Activated CD4-positive, alpha-beta T cell treated with anti-CD3 and anti-CD28 coated beads for 1 hour (primary cell): Measurements from ENCODE around the gene HUS1.
A peak's percentile ranks its signal among the peaks of the same experiment; 100 is the strongest.
"Not testable (repeated sequence)": the region's sequence is repeated elsewhere in the genome, so short reads cannot be mapped to it uniquely, and the experiment has no call there.

Experiments used
- DNase-seq: peaks from one replicate; pipeline ENCODE4 v3.0.0-alpha.2; 2020

The HUS1 gene

GRCh38 chr7:47979145-47979831, at the start of gene HUS1:
Gene HUS1 (minus strand): TSS chr7:47979615. CDS start chr7:47979519, 96 bp downstream.
- DNase-seq, result peak; percentile 88

GRCh38 chr7:48028938-48029337, 49.5 kb upstream of the HUS1 start, which contains the start of gene SUN3:
Gene SUN3 (minus strand): TSS chr7:48029107. CDS start chr7:48028938, 169 bp downstream.
- no peak for DNase-seq

DNA sequence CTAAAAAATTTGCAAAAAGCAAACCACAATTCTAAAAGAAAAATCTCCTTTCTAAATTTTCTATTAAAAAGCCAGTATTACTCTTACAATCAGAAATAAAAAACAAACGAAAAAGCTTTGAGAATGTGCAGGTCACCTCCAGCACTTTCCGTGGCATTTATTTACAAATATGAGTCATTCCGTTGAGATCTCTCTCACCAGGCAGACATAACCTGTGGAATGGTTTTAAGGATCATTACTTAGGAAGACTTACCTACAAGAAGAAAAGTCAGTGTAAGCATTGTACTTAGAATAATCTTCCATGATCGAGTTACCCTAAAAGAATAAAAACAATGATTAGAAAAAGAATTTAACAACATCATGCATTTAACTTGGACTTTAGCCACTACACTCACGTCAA, 46.2 kb upstream of the HUS1 start:
- DNase-seq, result no peak

- DNase-seq, result no peak
Observed at GRCh38 chr7:48017674-48018073, 38.3 kb upstream of the HUS1 start.

DNA sequence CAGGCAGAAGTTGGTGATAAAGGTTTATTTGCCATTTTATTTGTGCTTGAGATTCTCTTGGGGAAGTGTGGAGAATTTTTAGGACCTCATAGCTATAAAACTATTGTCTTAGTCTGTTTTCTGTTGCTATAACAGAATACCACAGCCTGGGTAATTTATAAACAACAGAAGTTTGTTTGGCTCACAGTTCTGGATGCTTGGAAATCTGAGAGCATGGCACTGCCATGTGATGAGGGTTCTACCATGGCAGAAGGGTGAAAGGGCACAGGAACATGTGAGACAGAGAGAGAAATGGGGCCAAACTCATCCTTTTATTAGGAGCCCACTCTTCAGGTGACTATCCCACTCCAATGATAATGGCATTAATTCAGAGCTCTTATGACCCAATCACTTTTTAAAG, 37.2 kb upstream of the HUS1 start:
- no peak for DNase-seq

DNA sequence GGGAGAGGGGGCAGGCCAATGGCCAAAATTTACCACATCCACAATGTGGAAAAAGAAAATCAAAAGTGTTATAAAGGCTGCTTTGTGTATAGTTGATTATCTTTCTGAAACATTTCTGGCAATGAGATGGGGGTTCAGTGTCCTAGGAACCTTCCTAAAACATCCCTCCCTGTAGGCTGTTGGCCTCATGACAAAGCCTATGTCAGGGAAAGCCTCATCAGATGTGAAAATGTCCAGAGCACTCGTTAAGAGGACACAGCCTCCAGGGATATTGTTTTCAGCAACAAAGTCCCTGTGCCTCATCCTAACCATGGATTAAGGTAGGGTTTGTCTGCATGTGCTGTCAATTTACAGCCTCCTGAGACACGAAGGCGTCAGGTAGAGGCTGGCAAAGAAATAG, 32.5 kb upstream of the HUS1 start:
- no peak for DNase-seq

GRCh38 chr7:48011323-48011722, 31.9 kb upstream of the HUS1 start:
- DNase-seq, result no peak

DNA sequence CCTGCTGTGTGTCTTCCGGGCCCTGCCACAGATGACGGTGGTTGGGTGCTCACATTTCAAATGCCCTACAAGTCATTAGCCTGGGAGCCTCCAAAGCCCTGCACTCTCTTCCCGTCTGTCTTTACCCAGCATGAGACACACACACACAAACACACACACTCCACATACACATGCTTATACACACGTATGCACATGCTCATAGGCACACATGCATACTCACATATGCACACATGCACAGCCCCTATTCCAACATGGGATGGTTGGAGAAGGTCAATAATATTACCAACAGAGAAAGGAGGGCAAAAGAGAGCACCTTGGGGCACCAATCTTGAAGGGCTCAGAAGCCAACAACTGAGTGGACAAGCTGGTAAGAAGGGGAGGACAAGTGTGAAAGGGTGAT, 30.5 kb upstream of the HUS1 start:
- no peak for DNase-seq

- DNase-seq, result no peak
Observed at GRCh38 chr7:48009257-48009656, 29.8 kb upstream of the HUS1 start.

DNA sequence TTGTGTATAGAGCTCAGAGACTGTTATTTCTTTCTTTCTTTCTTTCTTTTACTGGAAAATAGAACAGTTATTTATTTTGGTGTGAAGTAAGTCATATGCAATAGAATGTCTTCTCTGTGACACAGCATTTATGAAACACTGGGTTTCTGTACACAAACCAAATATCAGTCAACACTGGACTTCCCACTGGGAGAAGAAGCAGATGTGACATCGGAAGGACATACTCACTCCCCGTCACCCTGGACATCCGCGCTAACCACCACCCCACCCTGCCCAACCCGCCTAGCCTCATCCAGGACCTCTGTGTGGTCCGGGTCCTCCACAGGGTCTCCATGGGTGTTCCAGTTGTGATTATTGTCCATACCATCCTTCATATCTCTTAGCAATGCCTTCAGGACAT, 27.5 kb upstream of the HUS1 start:
- no peak for DNase-seq

GRCh38 chr7:48004638-48005037, 25.2 kb upstream of the HUS1 start:
- no peak for DNase-seq

- DNase-seq, result no peak
Observed at GRCh38 chr7:48004032-48004431, 24.6 kb upstream of the HUS1 start.

DNA sequence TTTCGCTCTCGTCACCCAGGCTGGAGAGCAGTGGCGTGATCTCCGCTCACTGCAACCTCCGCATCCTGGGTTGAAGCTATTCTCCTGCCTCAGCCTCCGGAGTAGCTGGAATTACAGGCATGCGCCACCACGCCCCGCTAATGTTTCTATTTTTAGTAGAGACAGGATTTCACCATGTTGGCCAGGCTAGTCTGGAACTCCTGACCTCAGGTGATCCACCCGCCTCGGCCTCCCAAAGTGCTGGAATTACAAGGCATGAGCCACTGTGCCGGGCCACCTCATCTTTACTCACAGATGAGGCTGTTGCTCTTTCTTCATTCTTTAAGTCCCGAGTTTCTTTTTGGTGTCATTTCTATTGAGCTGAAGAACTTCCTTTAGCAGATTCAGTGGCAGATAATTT, 20.7 kb upstream of the HUS1 start:
- DNase-seq, result not testable (repeated sequence)

DNA sequence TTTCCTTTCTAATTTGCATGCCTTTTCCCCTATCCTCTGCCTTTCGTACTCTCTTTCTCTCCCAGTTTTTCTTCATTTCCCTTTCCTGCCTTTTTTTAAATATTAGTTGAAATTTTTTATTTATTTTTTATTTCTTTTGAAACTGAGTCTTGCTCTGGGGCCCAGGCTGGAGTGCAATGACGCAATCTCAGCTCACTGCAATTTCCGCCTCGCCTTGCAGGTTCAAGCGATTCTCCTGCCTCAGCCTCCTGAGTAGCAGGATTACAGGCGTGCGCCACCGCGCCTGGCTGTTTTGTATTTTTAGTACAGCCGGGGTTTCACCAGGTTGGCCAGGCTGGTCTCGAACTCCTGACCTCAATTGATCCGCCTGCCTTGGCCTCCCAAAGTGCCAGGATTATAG, 20.0 kb upstream of the HUS1 start:
- no peak for DNase-seq

- no peak for DNase-seq
Observed at GRCh38 chr7:47992446-47992845, 13.0 kb upstream of the HUS1 start.

GRCh38 chr7:47991741-47992311, 12.4 kb upstream of the HUS1 start:
- DNase-seq, result peak; percentile 76

- DNase-seq, result no peak
Observed at GRCh38 chr7:47991270-47991669, 11.9 kb upstream of the HUS1 start.

DNA sequence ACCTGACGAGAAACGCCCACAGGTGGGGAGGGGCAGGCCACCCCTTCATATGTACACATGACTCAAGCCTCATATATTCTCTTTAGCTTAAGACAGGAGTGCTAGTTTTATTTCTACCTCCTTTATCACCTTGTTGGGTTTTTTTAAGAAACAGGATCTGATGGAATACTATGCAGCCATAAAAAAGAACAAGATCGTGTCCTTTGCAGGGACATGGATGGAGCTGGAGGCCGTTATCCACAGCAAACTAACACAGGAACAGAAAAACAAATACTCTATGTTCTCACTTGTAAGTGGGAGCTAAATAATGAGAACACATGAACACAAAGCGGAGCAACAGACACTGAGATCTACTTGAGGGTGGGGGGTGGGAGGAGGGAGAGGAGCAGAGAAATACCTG, 11.2 kb upstream of the HUS1 start:
- no peak for DNase-seq

DNA sequence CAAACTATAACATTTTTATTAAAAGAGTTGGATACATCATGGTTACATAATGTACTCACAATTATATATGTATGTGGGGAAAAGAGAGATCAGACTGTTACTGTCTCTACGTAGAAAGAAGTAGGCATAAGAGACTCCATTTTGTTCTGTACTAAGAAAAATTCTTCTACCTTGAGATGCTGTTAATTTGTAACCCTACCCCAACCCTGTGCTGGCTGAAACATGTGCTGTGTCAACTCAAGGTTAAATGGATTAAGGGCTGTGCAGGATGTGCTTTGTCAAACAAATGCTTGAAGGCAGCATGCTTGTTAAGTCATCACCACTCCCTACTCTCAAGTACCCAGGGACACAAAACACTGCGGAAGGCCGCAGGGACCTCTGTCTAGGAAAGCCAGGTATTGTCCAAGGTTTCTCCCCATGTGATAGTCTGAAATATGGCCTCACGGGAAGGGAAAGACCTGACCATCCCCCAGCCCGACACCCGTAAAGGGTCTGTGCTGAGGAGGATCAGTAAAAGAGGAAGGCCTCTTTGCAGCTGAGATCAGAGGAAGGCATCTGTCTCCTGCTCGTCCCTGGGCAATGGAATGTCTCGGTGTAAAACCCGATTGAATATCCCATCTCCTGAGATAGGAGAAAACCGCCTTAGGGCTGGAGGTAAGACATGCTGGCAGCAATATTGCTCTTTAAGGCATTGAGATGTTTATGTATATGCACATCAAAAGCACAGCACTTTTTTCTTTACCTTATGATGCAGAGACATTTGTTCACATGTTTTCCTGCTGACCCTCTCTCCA, 10.4 kb upstream of the HUS1 start:
- DNase-seq, result not testable (repeated sequence)

GRCh38 chr7:47988496-47989386, 9.3 kb upstream of the HUS1 start:
- no peak for DNase-seq

- no peak for DNase-seq
Observed at GRCh38 chr7:47982610-47983009, 3.2 kb upstream of the HUS1 start.

GRCh38 chr7:47980648-47981047, 1.2 kb upstream of the HUS1 start:
- not testable (repeated sequence) for DNase-seq

DNA sequence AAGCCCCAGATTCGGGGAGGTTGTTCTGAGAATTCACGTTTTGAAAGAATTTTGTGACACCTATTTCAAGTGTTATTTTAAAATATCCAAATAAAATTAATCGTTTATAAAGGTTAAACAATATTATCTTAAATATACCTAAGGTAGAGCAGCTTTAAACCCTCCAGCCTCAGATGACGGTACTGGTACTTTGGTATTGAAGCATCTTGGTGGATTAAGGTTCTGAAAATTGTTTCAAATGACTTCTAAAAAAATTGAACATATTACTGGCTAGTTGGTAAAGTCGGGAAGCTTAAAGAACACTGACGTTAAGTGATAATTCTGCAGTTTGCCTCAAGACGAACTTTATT, 392 bp upstream of the HUS1 start:
- DNase-seq, result no peak
